Astrocyte (in vitro differentiated cells and primary cell): Measurements from ENCODE around the gene DOC2A.

ENCODE experiments used
- CTCF ChIP-seq: IDR thresholded peaks from 2 replicates; pipeline ENCODE4 v1.5.1; 2011; ENCODE audit warnings: low read depth, mild to moderate bottlenecking, inconsistent platforms, low read length, moderate library complexity; ENCODE audit not compliant: insufficient read depth
- EZH2 ChIP-seq: IDR thresholded peaks from 2 replicates; pipeline ENCODE4 v1.6.1; 2012; ENCODE audit warnings: mild to moderate bottlenecking, low read length, inconsistent platforms; ENCODE audit not compliant: insufficient read depth

GRCh38 chr16:29973384-29974246, 37.2 kb downstream of the DOC2A start, which contains the start of gene TAOK2:
- TF ChIP-seq CTCF (no peak), EZH2 (no peak)
